ENCODE measurements around the gene HLA-C. TPM values are rescaled to one million over a fixed set of nuclear protein-coding genes. Genes with fewer than 3 reads are reported as not detected.

HLA-C gene
- polyA plus RNA-seq, 3 donors: 119 to 485 (median 257) TPM

GRCh38 chr6:31228476-31228875 lies 43.4 kb downstream of the HLA-C start:
- 70 to 80% (median 73%) methylated on average over 6 of the region's 6 CpGs for WGBS, 3 donors

GRCh38 chr6:31227143-31227542 lies 44.7 kb downstream of the HLA-C start:
- WGBS, 3 donors: 73 to 85% (median 82%) methylated on average over 7 of the region's 7 CpGs
- H3K27ac ChIP-seq (ENCODE audit: low read depth, low read length): no peak overlapping the region

More at GRCh38 chr6:31228476-31228875, 43.4 kb downstream of the HLA-C start:
- no peak overlapping the region for H3K27ac ChIP-seq (ENCODE audit: low read depth, low read length)

GRCh38 chr6:31225735-31226134 lies 46.2 kb downstream of the HLA-C start:
- 43 to 79% (median 77%) methylated on average over 7 of the region's 7 CpGs for WGBS, 3 donors
- no peak overlapping the region for H3K27ac ChIP-seq (ENCODE audit: low read depth, low read length)

GRCh38 chr6:31222496-31222895 lies 49.4 kb downstream of the HLA-C start:
- H3K27ac ChIP-seq (ENCODE audit: low read depth, low read length): no peak overlapping the region

Other genes starting within 250 kb of the HLA-C start
- gene C6orf15, start 159.5 kb downstream of the HLA-C start, polyA plus RNA-seq: not detected
- 1 to 10 TPM in 1 of 3 donors, under 1 TPM in 2; 0.02 to 2.0 (median 0.28) TPM for gene PSORS1C1, start 157.3 kb downstream of the HLA-C start, polyA plus RNA-seq
- under 1 TPM in 1 of 3 donors, not detected in 2; 0.03 TPM for gene CDSN, start 151.6 kb downstream of the HLA-C start, polyA plus RNA-seq
- under 1 TPM in 1 of 3 donors, not detected in 2; 0.07 TPM for gene PSORS1C2, start 133.0 kb downstream of the HLA-C start, polyA plus RNA-seq
- 10 to 100 TPM in 1 of 3 donors, 1 to 10 TPM in 2; 6.1 to 11.0 (median 7.4) TPM for gene CCHCR1, start 114.3 kb downstream of the HLA-C start, polyA plus RNA-seq
- 1 to 10 TPM; 1.4 to 3.9 (median 2.4) TPM for gene TCF19, start 113.5 kb downstream of the HLA-C start, polyA plus RNA-seq
- 1 to 10 TPM in 2 of 3 donors, under 1 TPM in 1; 0.79 to 4.9 (median 1.4) TPM for gene POU5F1, start 101.4 kb downstream of the HLA-C start, polyA plus RNA-seq
- 1,000 to 10,000 TPM in 1 of 3 donors, 100 to 1,000 TPM in 2; 379 to 1,027 (median 723) TPM for gene HLA-B, start 85.1 kb upstream of the HLA-C start, polyA plus RNA-seq
- gene MICA, start 131.5 kb upstream of the HLA-C start, polyA plus RNA-seq: 10 to 100 TPM; 12.0 to 14.8 (median 14.3) TPM
- gene MICB, start 226.1 kb upstream of the HLA-C start, polyA plus RNA-seq: 1 to 10 TPM in 1 of 3 donors, under 1 TPM in 2; 0.53 to 3.3 (median 0.95) TPM